ENCODE results near the gene SCIN.
"Not testable (repeated sequence)": the region's sequence is repeated elsewhere in the genome, so short reads cannot be mapped to it uniquely, and the experiment has no call there.

SCIN gene

GRCh38 chr7:12612622-12613021, 42.1 kb downstream of the SCIN start:
- DNase-seq (ENCODE audit: low read depth in 3 of 3) = no peak

- DNase-seq (ENCODE audit: low read depth in 3 of 3) = no peak
These were observed 49.0 kb downstream of the SCIN start for GRCh38 chr7:12619461-12620069.

GRCh38 chr7:12620371-12620770, 49.9 kb downstream of the SCIN start:
- DNase-seq (ENCODE audit: low read depth in 3 of 3) = no peak

GRCh38 chr7:12623223-12623622, 52.7 kb downstream of the SCIN start:
- no peak for DNase-seq (ENCODE audit: low read depth in 3 of 3)

GRCh38 chr7:12623885-12624498, 53.5 kb downstream of the SCIN start:
- DNase-seq (ENCODE audit: low read depth in 3 of 3) = no peak

- DNase-seq (ENCODE audit: low read depth in 3 of 3) = no peak
These were observed 55.3 kb downstream of the SCIN start for GRCh38 chr7:12625836-12626235.

GRCh38 chr7:12629816-12630512, 59.4 kb downstream of the SCIN start:
- DNase-seq (ENCODE audit: low read depth in 3 of 3) = no peak

- no peak for DNase-seq (ENCODE audit: low read depth in 3 of 3)
These were observed 59.9 kb downstream of the SCIN start for GRCh38 chr7:12630513-12630819.

- DNase-seq (ENCODE audit: low read depth in 3 of 3) = no peak
These were observed 63.1 kb downstream of the SCIN start for GRCh38 chr7:12633582-12633981.

GRCh38 chr7:12635830-12636229, 65.3 kb downstream of the SCIN start:
- no peak for DNase-seq (ENCODE audit: low read depth in 3 of 3)

GRCh38 chr7:12637328-12637727, 66.8 kb downstream of the SCIN start:
- DNase-seq (ENCODE audit: low read depth in 3 of 3) = no peak

- no peak for DNase-seq (ENCODE audit: low read depth in 3 of 3)
These were observed 67.5 kb downstream of the SCIN start for GRCh38 chr7:12637819-12638592.

GRCh38 chr7:12638851-12639456, 68.4 kb downstream of the SCIN start:
- no peak for DNase-seq (ENCODE audit: low read depth in 3 of 3)

- no peak for DNase-seq (ENCODE audit: low read depth in 3 of 3)
These were observed 70.0 kb downstream of the SCIN start for GRCh38 chr7:12640299-12641096.

- no peak for DNase-seq (ENCODE audit: low read depth in 3 of 3)
These were observed 70.7 kb downstream of the SCIN start for GRCh38 chr7:12641196-12641595.

- DNase-seq (ENCODE audit: low read depth in 3 of 3) = no peak
These were observed 72.0 kb downstream of the SCIN start for GRCh38 chr7:12642508-12642907.

GRCh38 chr7:12643001-12643643, 72.6 kb downstream of the SCIN start:
- DNase-seq (ENCODE audit: low read depth in 3 of 3) = no peak

- no peak for DNase-seq (ENCODE audit: low read depth in 3 of 3)
These were observed 73.1 kb downstream of the SCIN start for GRCh38 chr7:12643644-12644043.

GRCh38 chr7:12645212-12645611, 74.7 kb downstream of the SCIN start:
- DNase-seq (ENCODE audit: low read depth in 3 of 3) = not testable (repeated sequence)

GRCh38 chr7:12646139-12646538, 75.6 kb downstream of the SCIN start:
- DNase-seq (ENCODE audit: low read depth in 3 of 3) = no peak

Data from stimulated activated CD4-positive, alpha-beta T cell treated with anti-CD3 and anti-CD28 coated beads, TNF-alpha, amount 100 ng/mL, for 48 hours (primary cell).